ENCODE data around the gene ADGRL3. TPM values are rescaled to one million over a fixed set of nuclear protein-coding genes. Genes with fewer than 3 reads are reported as not detected.
"Not testable (repeated sequence)": the region's sequence is repeated elsewhere in the genome, so short reads cannot be mapped to it uniquely, and the experiment has no call there.

Gene ADGRL3
- total RNA-seq, 1 experiment from 2014 or later: 1.0 TPM

- no peak for DNase-seq (ENCODE audit: low read depth, low spot score)
- in situ Hi-C loops (cut with HindIII; ENCODE audit: low pct_unique_long_range_greater_than_20kb, low sequenced_read_pairs): no loop called here
These were observed 179.3 kb downstream of the ADGRL3 start for GRCh38 chr4:61379406-61379805.

- in situ Hi-C loops (cut with HindIII; ENCODE audit: low pct_unique_long_range_greater_than_20kb, low sequenced_read_pairs): no loop called here
- no peak for DNase-seq (ENCODE audit: low read depth, low spot score)
These were observed 180.7 kb downstream of the ADGRL3 start for GRCh38 chr4:61380865-61381264.

GRCh38 chr4:61385256-61385655, 185.1 kb downstream of the ADGRL3 start:
- in situ Hi-C loops (cut with HindIII; ENCODE audit: low pct_unique_long_range_greater_than_20kb, low sequenced_read_pairs): no loop called here
- DNase-seq (ENCODE audit: low read depth, low spot score): no peak

GRCh38 chr4:61387372-61387771, 187.2 kb downstream of the ADGRL3 start:
- in situ Hi-C loops (cut with HindIII; ENCODE audit: low pct_unique_long_range_greater_than_20kb, low sequenced_read_pairs): not testable (repeated sequence)

GRCh38 chr4:61389640-61390039, 189.5 kb downstream of the ADGRL3 start:
- DNase-seq (ENCODE audit: low read depth, low spot score): no peak
- in situ Hi-C loops (cut with HindIII; ENCODE audit: low pct_unique_long_range_greater_than_20kb, low sequenced_read_pairs): no loop called here

More at GRCh38 chr4:61387372-61387771, 187.2 kb downstream of the ADGRL3 start:
- DNase-seq (ENCODE audit: low read depth, low spot score): not testable (repeated sequence)

GRCh38 chr4:61395754-61396153, 195.6 kb downstream of the ADGRL3 start:
- in situ Hi-C loops (cut with HindIII; ENCODE audit: low pct_unique_long_range_greater_than_20kb, low sequenced_read_pairs): no loop called here
- DNase-seq (ENCODE audit: low read depth, low spot score): no peak

- in situ Hi-C loops (cut with HindIII; ENCODE audit: low pct_unique_long_range_greater_than_20kb, low sequenced_read_pairs): no loop called here
- peak; percentile 1 for DNase-seq (ENCODE audit: low read depth, low spot score)
These were observed 197.0 kb downstream of the ADGRL3 start for GRCh38 chr4:61397174-61397573.

- in situ Hi-C loops (cut with HindIII; ENCODE audit: low pct_unique_long_range_greater_than_20kb, low sequenced_read_pairs): no loop called here
- DNase-seq (ENCODE audit: low read depth, low spot score): peak; percentile 25
These were observed 200.4 kb downstream of the ADGRL3 start for GRCh38 chr4:61400439-61401038.

- DNase-seq (ENCODE audit: low read depth, low spot score): no peak
- in situ Hi-C loops (cut with HindIII; ENCODE audit: low pct_unique_long_range_greater_than_20kb, low sequenced_read_pairs): no loop called here
These were observed 201.6 kb downstream of the ADGRL3 start for GRCh38 chr4:61401771-61402170.

- DNase-seq (ENCODE audit: low read depth, low spot score): no peak
- in situ Hi-C loops (cut with HindIII; ENCODE audit: low pct_unique_long_range_greater_than_20kb, low sequenced_read_pairs): no loop called here
These were observed 205.2 kb downstream of the ADGRL3 start for GRCh38 chr4:61405307-61405706.

- DNase-seq (ENCODE audit: low read depth, low spot score): no peak
- in situ Hi-C loops (cut with HindIII; ENCODE audit: low pct_unique_long_range_greater_than_20kb, low sequenced_read_pairs): no loop called here
These were observed 206.6 kb downstream of the ADGRL3 start for GRCh38 chr4:61406677-61407076.

- DNase-seq (ENCODE audit: low read depth, low spot score): no peak
- in situ Hi-C loops (cut with HindIII; ENCODE audit: low pct_unique_long_range_greater_than_20kb, low sequenced_read_pairs): no loop called here
These were observed 207.8 kb downstream of the ADGRL3 start for GRCh38 chr4:61407642-61408618.

- in situ Hi-C loops (cut with HindIII; ENCODE audit: low pct_unique_long_range_greater_than_20kb, low sequenced_read_pairs): no loop called here
- DNase-seq (ENCODE audit: low read depth, low spot score): no peak
These were observed 208.7 kb downstream of the ADGRL3 start for GRCh38 chr4:61408861-61409260.

- in situ Hi-C loops (cut with HindIII; ENCODE audit: low pct_unique_long_range_greater_than_20kb, low sequenced_read_pairs): no loop called here
These were observed 211.1 kb downstream of the ADGRL3 start for GRCh38 chr4:61411241-61411640.

GRCh38 chr4:61425315-61425714, 225.2 kb downstream of the ADGRL3 start:
- in situ Hi-C loops (cut with HindIII; ENCODE audit: low pct_unique_long_range_greater_than_20kb, low sequenced_read_pairs): no loop called here

More at GRCh38 chr4:61411241-61411640, 211.1 kb downstream of the ADGRL3 start:
- DNase-seq (ENCODE audit: low read depth, low spot score): no peak

GRCh38 chr4:61426229-61426628, 226.1 kb downstream of the ADGRL3 start:
- in situ Hi-C loops (cut with HindIII; ENCODE audit: low pct_unique_long_range_greater_than_20kb, low sequenced_read_pairs): no loop called here
- DNase-seq (ENCODE audit: low read depth, low spot score): no peak

More at GRCh38 chr4:61425315-61425714, 225.2 kb downstream of the ADGRL3 start:
- no peak for DNase-seq (ENCODE audit: low read depth, low spot score)

GRCh38 chr4:61427099-61427817, 227.1 kb downstream of the ADGRL3 start:
- DNase-seq (ENCODE audit: low read depth, low spot score): no peak
- in situ Hi-C loops (cut with HindIII; ENCODE audit: low pct_unique_long_range_greater_than_20kb, low sequenced_read_pairs): no loop called here
